Measurements from ENCODE around the gene VEZT.
"Not testable (repeated sequence)": the region's sequence is repeated elsewhere in the genome, so short reads cannot be mapped to it uniquely, and the experiment has no call there.

The VEZT gene

GRCh38 chr12:95291501-95291900 is 73.9 kb downstream of the VEZT start:
- Histone ChIP-seq H3K4me1 (peaks cover 0 to 2% (median 0%) of the 10 kb centered on the region in 10 experiments; a peak in 3 of 20 replicates), H3K36me3 (peaks cover 61 to 97% (median 86%) of the 10 kb centered on the region in 11 experiments), H3K27ac (no peak overlapping the region), H3K9me3 (replicated peaks in 1 of 11) (no peaks in the 10 kb centered on the region), H3K4me2 (no peak overlapping the region), H3K4me3 (no peak overlapping the region), H3K9ac (no peak overlapping the region), H3K27me3 (no peaks in the 10 kb centered on the region), H4K20me1 (peaks cover 0 to 5% (median 0%) of the 10 kb centered on the region in 11 experiments; a peak in 2 of 22 replicates)
- TF ChIP-seq Cebpa-rat (IDR thresholded peaks at IDR 0.05): no peak

- peaks cover 0 to 6% (median 0%) of the 10 kb centered on the region in 11 experiments; a peak in 1 of 22 replicates for H4K20me1 ChIP-seq
- H3K4me1 ChIP-seq: no peaks in the 10 kb centered on the region
- no peak for TF ChIP-seq Cebpa-rat (IDR thresholded peaks at IDR 0.05)
- no peak overlapping the region for H3K4me2 ChIP-seq
- no peaks in the 10 kb centered on the region for H3K9me3 ChIP-seq (replicated peaks in 1 of 11)
- H3K27me3 ChIP-seq: no peaks in the 10 kb centered on the region
- peaks cover 65 to 97% (median 86%) of the 10 kb centered on the region in 11 experiments for H3K36me3 ChIP-seq
- H3K9ac ChIP-seq: no peak overlapping the region
- no peak overlapping the region for H3K4me3 ChIP-seq
- no peak overlapping the region for H3K27ac ChIP-seq
These were observed 81.3 kb downstream of the VEZT start for GRCh38 chr12:95298916-95299315.

- H3K27ac ChIP-seq: no peak overlapping the region
- H3K9me3 ChIP-seq (replicated peaks in 1 of 11): no peaks in the 10 kb centered on the region
- TF ChIP-seq Cebpa-rat (IDR thresholded peaks at IDR 0.05): no peak
- H3K9ac ChIP-seq: 0 out of 22 replicates have a peak overlapping the region, but pooled peaks of 1 of the 11 experiments have one; percentile 26
- H3K36me3 ChIP-seq: peaks cover 60 to 97% (median 83%) of the 10 kb centered on the region in 11 experiments
- H4K20me1 ChIP-seq: peaks cover 0 to 6% (median 0%) of the 10 kb centered on the region in 11 experiments; a peak in 1 of 22 replicates
- H3K4me3 ChIP-seq: no peak overlapping the region
- H3K4me1 ChIP-seq: no peaks in the 10 kb centered on the region
- no peak overlapping the region for H3K4me2 ChIP-seq
- no peaks in the 10 kb centered on the region for H3K27me3 ChIP-seq
These were observed 82.7 kb downstream of the VEZT start for GRCh38 chr12:95300286-95300685.

GRCh38 chr12:95303476-95303875 is 85.9 kb downstream of the VEZT start:
- no peaks in the 10 kb centered on the region for H3K4me1 ChIP-seq
- H3K4me2 ChIP-seq: no peak overlapping the region
- H3K9me3 ChIP-seq (replicated peaks in 1 of 11): no peaks in the 10 kb centered on the region
- H3K36me3 ChIP-seq: peaks cover 41 to 93% (median 64%) of the 10 kb centered on the region in 11 experiments
- no peaks in the 10 kb centered on the region for H3K27me3 ChIP-seq
- TF ChIP-seq Cebpa-rat (IDR thresholded peaks at IDR 0.05): no peak
- H3K4me3 ChIP-seq: no peak overlapping the region
- no peak overlapping the region for H3K9ac ChIP-seq
- H3K27ac ChIP-seq: no peak overlapping the region
- H4K20me1 ChIP-seq: no peaks in the 10 kb centered on the region

GRCh38 chr12:95304673-95305198 is 87.1 kb downstream of the VEZT start:
- H3K27me3 ChIP-seq: no peaks in the 10 kb centered on the region
- peaks cover 37 to 93% (median 61%) of the 10 kb centered on the region in 11 experiments for H3K36me3 ChIP-seq
- no peak overlapping the region for H3K27ac ChIP-seq
- no peak for TF ChIP-seq Cebpa-rat (IDR thresholded peaks at IDR 0.05)
- no peaks in the 10 kb centered on the region for H4K20me1 ChIP-seq
- H3K9me3 ChIP-seq (replicated peaks in 1 of 11): no peaks in the 10 kb centered on the region
- H3K9ac ChIP-seq: no peak overlapping the region
- H3K4me2 ChIP-seq: no peak overlapping the region
- H3K4me3 ChIP-seq: no peak overlapping the region
- H3K4me1 ChIP-seq: no peaks in the 10 kb centered on the region

GRCh38 chr12:95312656-95313055 is 95.0 kb downstream of the VEZT start:
- no peak overlapping the region for H3K9ac ChIP-seq
- H3K4me1 ChIP-seq: peaks cover 0 to 12% (median 0%) of the 10 kb centered on the region in 10 experiments; a peak in 3 of 20 replicates
- no peak overlapping the region for H3K27ac ChIP-seq
- no peak overlapping the region for H3K4me2 ChIP-seq
- no peaks in the 10 kb centered on the region for H3K9me3 ChIP-seq (replicated peaks in 1 of 11)
- TF ChIP-seq Cebpa-rat (IDR thresholded peaks at IDR 0.05): no peak
- no peak overlapping the region for H3K4me3 ChIP-seq
- peaks cover 6 to 26% (median 14%) of the 10 kb centered on the region in 11 experiments; a peak in 20 of 22 replicates for H3K36me3 ChIP-seq
- no peaks in the 10 kb centered on the region for H4K20me1 ChIP-seq
- no peaks in the 10 kb centered on the region for H3K27me3 ChIP-seq

- H3K27me3 ChIP-seq; H3K36me3 ChIP-seq; H3K27ac ChIP-seq; H3K9me3 ChIP-seq (replicated peaks in 1 of 11); H3K9ac ChIP-seq; H3K4me3 ChIP-seq; H4K20me1 ChIP-seq; H3K4me2 ChIP-seq: not testable (repeated sequence)
- H3K4me1 ChIP-seq: peaks cover 0 to 12% (median 0%) of the 10 kb centered on the region in 10 experiments; a peak in 3 of 20 replicates
These were observed 97.1 kb downstream of the VEZT start for GRCh38 chr12:95314756-95315155.

GRCh38 chr12:95316798-95317197 is 99.2 kb downstream of the VEZT start:
- H3K4me1 ChIP-seq: peaks cover 0 to 12% (median 0%) of the 10 kb centered on the region in 10 experiments; a peak in 3 of 20 replicates
- no peak for TF ChIP-seq Cebpa-rat (IDR thresholded peaks at IDR 0.05)
- no peak overlapping the region for H3K9ac ChIP-seq
- H4K20me1 ChIP-seq: no peaks in the 10 kb centered on the region
- no peak overlapping the region for H3K27ac ChIP-seq
- no peaks in the 10 kb centered on the region for H3K9me3 ChIP-seq (replicated peaks in 1 of 11)
- H3K27me3 ChIP-seq: no peaks in the 10 kb centered on the region
- H3K4me2 ChIP-seq: no peak overlapping the region
- H3K36me3 ChIP-seq: no peaks in the 10 kb centered on the region
- no peak overlapping the region for H3K4me3 ChIP-seq

- H3K27ac ChIP-seq: no peak overlapping the region
- no peaks in the 10 kb centered on the region for H4K20me1 ChIP-seq
- no peak for TF ChIP-seq Cebpa-rat (IDR thresholded peaks at IDR 0.05)
- H3K9ac ChIP-seq: no peak overlapping the region
- H3K9me3 ChIP-seq (replicated peaks in 1 of 11): no peaks in the 10 kb centered on the region
- no peak overlapping the region for H3K4me3 ChIP-seq
- H3K27me3 ChIP-seq: no peaks in the 10 kb centered on the region
- H3K36me3 ChIP-seq: no peaks in the 10 kb centered on the region
- peaks cover 0 to 12% (median 0%) of the 10 kb centered on the region in 10 experiments; a peak in 3 of 20 replicates for H3K4me1 ChIP-seq
- no peak overlapping the region for H3K4me2 ChIP-seq
These were observed 100.5 kb downstream of the VEZT start for GRCh38 chr12:95318071-95318545.

Measured in BLaER1 treated with 17β-estradiol and CSF1 and Interleukin-3, amounts not matched to agents 10 nM and 100 nM (cell line).